Measurements from ENCODE around the gene MFN2. TPM values are rescaled to one million over a fixed set of nuclear protein-coding genes. Genes with fewer than 3 reads are reported as not detected.

The MFN2 gene
- total and polyA plus RNA-seq, 2 experiments from 2014 or later = 15.1 to 40.4 TPM

DNA sequence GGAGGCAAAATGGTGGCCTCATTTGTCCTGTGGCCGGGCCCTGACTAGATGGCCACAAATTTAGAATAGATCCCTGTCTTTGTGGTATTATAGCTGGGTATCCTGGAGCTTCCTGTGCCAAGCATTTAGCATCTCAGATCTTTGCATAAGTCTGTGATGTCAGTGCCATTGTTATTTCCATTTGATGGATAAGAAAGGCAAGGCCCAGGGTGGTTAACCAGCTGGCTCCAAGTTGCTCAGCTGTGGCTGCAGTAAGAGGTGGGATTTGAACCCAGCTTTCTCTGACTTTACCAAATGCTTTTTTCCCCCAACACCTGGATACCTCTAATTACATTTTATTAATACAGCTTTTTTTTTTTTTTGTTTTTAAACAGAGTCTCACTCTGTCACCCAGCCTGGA is 71.1 kb downstream of the MFN2 start (continued):
- TF ChIP-seq, protein P1, sequence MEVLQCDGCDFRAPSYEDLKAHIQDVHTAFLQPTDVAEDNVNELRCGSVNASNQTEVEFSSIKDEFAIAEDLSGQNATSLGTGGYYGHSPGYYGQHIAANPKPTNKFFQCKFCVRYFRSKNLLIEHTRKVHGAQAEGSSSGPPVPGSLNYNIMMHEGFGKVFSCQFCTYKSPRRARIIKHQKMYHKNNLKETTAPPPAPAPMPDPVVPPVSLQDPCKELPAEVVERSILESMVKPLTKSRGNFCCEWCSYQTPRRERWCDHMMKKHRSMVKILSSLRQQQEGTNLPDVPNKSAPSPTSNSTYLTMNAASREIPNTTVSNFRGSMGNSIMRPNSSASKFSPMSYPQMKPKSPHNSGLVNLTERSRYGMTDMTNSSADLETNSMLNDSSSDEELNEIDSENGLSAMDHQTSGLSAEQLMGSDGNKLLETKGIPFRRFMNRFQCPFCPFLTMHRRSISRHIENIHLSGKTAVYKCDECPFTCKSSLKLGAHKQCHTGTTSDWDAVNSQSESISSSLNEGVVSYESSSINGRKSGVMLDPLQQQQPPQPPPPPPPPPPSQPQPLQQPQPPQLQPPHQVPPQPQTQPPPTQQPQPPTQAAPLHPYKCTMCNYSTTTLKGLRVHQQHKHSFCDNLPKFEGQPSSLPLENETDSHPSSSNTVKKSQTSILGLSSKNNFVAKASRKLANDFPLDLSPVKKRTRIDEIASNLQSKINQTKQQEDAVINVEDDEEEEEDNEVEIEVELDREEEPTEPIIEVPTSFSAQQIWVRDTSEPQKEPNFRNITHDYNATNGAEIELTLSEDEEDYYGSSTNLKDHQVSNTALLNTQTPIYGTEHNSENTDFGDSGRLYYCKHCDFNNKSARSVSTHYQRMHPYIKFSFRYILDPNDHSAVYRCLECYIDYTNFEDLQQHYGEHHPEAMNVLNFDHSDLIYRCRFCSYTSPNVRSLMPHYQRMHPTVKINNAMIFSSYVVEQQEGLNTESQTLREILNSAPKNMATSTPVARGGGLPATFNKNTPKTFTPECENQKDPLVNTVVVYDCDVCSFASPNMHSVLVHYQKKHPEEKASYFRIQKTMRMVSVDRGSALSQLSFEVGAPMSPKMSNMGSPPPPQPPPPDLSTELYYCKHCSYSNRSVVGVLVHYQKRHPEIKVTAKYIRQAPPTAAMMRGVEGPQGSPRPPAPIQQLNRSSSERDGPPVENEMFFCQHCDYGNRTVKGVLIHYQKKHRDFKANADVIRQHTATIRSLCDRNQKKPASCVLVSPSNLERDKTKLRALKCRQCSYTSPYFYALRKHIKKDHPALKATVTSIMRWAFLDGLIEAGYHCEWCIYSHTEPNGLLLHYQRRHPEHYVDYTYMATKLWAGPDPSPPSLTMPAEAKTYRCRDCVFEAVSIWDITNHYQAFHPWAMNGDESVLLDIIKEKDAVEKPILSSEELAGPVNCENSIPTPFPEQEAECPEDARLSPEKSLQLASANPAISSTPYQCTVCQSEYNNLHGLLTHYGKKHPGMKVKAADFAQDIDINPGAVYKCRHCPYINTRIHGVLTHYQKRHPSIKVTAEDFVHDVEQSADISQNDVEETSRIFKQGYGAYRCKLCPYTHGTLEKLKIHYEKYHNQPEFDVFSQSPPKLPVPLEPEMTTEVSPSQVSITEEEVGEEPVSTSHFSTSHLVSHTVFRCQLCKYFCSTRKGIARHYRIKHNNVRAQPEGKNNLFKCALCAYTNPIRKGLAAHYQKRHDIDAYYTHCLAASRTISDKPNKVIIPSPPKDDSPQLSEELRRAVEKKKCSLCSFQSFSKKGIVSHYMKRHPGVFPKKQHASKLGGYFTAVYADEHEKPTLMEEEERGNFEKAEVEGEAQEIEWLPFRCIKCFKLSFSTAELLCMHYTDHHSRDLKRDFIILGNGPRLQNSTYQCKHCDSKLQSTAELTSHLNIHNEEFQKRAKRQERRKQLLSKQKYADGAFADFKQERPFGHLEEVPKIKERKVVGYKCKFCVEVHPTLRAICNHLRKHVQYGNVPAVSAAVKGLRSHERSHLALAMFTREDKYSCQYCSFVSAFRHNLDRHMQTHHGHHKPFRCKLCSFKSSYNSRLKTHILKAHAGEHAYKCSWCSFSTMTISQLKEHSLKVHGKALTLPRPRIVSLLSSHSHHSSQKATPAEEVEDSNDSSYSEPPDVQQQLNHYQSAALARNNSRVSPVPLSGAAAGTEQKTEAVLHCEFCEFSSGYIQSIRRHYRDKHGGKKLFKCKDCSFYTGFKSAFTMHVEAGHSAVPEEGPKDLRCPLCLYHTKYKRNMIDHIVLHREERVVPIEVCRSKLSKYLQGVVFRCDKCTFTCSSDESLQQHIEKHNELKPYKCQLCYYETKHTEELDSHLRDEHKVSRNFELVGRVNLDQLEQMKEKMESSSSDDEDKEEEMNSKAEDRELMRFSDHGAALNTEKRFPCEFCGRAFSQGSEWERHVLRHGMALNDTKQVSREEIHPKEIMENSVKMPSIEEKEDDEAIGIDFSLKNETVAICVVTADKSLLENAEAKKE (CRISPR knock-in tag; IDR thresholded peaks at IDR 0.05) = no peak

DNA sequence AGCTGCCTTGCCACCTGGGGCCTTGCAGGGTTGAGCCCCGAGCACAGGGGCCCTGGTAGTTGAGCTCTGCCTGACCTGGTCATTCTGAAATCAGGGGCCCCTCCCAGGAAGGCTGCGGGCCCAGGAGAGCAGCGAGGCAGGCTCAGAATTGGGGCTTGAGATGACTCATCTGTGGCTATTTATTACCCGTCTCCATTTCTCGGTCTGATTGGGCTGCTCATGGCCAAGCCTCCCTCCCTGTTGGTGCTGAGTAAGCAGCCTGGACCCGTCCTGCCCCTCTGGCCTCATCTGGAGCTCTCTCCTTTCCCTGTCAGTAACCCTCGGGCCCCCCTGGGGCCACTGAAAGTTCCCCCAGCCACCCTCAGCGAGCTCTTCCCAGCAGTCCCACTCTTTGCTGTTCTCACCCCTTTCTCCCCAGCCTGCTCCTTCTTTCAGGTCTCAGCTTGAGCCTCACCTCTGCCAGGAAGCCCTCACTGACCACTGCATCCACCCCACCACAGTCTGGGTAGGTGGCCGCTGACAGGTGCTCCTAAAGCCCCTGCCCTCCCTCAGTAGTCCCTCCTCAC is 71.8 kb downstream of the MFN2 start:
- H3K4me3 Mint-ChIP-seq = no peak overlapping the region
- peaks cover 7% of the 10 kb centered on the region for H3K27me3 Mint-ChIP-seq (ENCODE audit: insufficient read depth, low read depth, poor library complexity)
- H4K20me1 ChIP-seq (replicated peaks; ENCODE audit: insufficient read depth) = no peaks in the 10 kb centered on the region
- H3K4me3 ChIP-seq = no peak overlapping the region
- H3K36me3 ChIP-seq (ENCODE audit: insufficient read depth) = no peaks in the 10 kb centered on the region
- H3K4me1 ChIP-seq (ENCODE audit: insufficient read depth) = peaks cover 5% of the 10 kb centered on the region; the same call in 1 of the 2 replicates
- no peaks in the 10 kb centered on the region; the same call in 2 of the 3 replicates for H3K9me3 Mint-ChIP-seq
- H2AFZ ChIP-seq = peak overlapping the region; percentile 72
- H3K9me2 ChIP-seq (ENCODE audit: insufficient read depth) = no peaks in the 10 kb centered on the region
- peak overlapping the region; percentile 61; the same call in 1 of the 2 replicates for H3K27ac Mint-ChIP-seq
- H3K27me3 ChIP-seq (ENCODE audit: insufficient read depth) = no peaks in the 10 kb centered on the region
- peak; percentile 43 for ATAC-seq
- DNase-seq (ENCODE audit: low spot score) = no peak
- peaks cover 21% of the 10 kb centered on the region for H3K4me1 Mint-ChIP-seq
- H3K36me3 Mint-ChIP-seq (ENCODE audit: low read depth) = no peaks in the 10 kb centered on the region
- H3K27ac ChIP-seq (ENCODE audit: low read depth) = no peak overlapping the region
- H3F3A ChIP-seq (replicated peaks; ENCODE audit: low read depth) = no peaks in the 10 kb centered on the region
- H3K4me2 ChIP-seq = 0 out of 2 replicates have a peak overlapping the region, but pooled peaks have one; percentile 38
- H3K79me2 ChIP-seq (replicated peaks; ENCODE audit: insufficient read depth) = no peaks in the 10 kb centered on the region
- TF ChIP-seq EZH2 (IDR thresholded peaks at IDR 0.05; ENCODE audit: low read depth, unreplicated experiment) = no peak
- TF ChIP-seq ZNF114 (CRISPR knock-in tag; IDR thresholded peaks at IDR 0.05) = no peak
- no peak for TF ChIP-seq JUNB (IDR thresholded peaks at IDR 0.05; ENCODE audit: unreplicated experiment)
- TF ChIP-seq STAT1 (IDR thresholded peaks at IDR 0.05; ENCODE audit: unreplicated experiment) = no peak
- TF ChIP-seq ZNF331 (CRISPR knock-in tag; IDR thresholded peaks at IDR 0.05; ENCODE audit: low read depth) = no peak
- TF ChIP-seq, protein P2, sequence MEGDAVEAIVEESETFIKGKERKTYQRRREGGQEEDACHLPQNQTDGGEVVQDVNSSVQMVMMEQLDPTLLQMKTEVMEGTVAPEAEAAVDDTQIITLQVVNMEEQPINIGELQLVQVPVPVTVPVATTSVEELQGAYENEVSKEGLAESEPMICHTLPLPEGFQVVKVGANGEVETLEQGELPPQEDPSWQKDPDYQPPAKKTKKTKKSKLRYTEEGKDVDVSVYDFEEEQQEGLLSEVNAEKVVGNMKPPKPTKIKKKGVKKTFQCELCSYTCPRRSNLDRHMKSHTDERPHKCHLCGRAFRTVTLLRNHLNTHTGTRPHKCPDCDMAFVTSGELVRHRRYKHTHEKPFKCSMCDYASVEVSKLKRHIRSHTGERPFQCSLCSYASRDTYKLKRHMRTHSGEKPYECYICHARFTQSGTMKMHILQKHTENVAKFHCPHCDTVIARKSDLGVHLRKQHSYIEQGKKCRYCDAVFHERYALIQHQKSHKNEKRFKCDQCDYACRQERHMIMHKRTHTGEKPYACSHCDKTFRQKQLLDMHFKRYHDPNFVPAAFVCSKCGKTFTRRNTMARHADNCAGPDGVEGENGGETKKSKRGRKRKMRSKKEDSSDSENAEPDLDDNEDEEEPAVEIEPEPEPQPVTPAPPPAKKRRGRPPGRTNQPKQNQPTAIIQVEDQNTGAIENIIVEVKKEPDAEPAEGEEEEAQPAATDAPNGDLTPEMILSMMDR (conservative IDR thresholded peaks at IDR 0.05; ENCODE audit: low read depth in 2 of 2) = no peak
- TF ChIP-seq CREB1 (CRISPR knock-in tag; IDR thresholded peaks at IDR 0.05; ENCODE audit: low read depth) = no peak
- TF ChIP-seq, protein P3, sequence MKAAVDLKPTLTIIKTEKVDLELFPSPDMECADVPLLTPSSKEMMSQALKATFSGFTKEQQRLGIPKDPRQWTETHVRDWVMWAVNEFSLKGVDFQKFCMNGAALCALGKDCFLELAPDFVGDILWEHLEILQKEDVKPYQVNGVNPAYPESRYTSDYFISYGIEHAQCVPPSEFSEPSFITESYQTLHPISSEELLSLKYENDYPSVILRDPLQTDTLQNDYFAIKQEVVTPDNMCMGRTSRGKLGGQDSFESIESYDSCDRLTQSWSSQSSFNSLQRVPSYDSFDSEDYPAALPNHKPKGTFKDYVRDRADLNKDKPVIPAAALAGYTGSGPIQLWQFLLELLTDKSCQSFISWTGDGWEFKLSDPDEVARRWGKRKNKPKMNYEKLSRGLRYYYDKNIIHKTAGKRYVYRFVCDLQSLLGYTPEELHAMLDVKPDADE (IDR thresholded peaks at IDR 0.05) = no peak
- TF ChIP-seq EZH2phosphoT487 (IDR thresholded peaks at IDR 0.05; ENCODE audit: unreplicated experiment) = no peak
- TF ChIP-seq, protein P4, sequence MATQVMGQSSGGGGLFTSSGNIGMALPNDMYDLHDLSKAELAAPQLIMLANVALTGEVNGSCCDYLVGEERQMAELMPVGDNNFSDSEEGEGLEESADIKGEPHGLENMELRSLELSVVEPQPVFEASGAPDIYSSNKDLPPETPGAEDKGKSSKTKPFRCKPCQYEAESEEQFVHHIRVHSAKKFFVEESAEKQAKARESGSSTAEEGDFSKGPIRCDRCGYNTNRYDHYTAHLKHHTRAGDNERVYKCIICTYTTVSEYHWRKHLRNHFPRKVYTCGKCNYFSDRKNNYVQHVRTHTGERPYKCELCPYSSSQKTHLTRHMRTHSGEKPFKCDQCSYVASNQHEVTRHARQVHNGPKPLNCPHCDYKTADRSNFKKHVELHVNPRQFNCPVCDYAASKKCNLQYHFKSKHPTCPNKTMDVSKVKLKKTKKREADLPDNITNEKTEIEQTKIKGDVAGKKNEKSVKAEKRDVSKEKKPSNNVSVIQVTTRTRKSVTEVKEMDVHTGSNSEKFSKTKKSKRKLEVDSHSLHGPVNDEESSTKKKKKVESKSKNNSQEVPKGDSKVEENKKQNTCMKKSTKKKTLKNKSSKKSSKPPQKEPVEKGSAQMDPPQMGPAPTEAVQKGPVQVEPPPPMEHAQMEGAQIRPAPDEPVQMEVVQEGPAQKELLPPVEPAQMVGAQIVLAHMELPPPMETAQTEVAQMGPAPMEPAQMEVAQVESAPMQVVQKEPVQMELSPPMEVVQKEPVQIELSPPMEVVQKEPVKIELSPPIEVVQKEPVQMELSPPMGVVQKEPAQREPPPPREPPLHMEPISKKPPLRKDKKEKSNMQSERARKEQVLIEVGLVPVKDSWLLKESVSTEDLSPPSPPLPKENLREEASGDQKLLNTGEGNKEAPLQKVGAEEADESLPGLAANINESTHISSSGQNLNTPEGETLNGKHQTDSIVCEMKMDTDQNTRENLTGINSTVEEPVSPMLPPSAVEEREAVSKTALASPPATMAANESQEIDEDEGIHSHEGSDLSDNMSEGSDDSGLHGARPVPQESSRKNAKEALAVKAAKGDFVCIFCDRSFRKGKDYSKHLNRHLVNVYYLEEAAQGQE (IDR thresholded peaks at IDR 0.05; ENCODE audit: unreplicated experiment) = no peak
- no peak for TF ChIP-seq POLR2AphosphoS5 (IDR thresholded peaks at IDR 0.05; ENCODE audit: low read depth)
